ENCODE measurements around the gene HSPA1B.
A peak's percentile ranks its signal among the peaks of the same experiment; 100 is the strongest.
"Not testable (repeated sequence)": the region's sequence is repeated elsewhere in the genome, so short reads cannot be mapped to it uniquely, and the experiment has no call there.

HSPA1B gene

DNA sequence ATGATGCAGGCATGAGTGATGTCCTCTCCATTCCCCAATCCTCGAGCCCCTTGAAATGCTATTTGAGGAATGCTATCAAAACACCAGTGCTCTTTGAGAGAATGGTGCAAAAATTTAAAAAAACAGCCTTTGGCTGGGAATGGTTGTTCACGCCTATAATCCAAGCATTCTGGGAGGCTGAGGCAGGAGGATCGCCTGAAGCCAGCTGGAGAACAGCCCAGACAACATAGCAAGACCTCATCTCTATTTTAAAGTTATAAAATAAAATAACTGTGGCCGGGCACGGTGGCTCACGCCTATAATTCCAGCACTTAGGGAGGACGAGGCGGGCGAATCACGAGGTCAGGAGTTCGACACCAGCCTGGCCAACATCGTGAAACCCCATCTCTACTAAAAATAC lies 27.8 kb upstream of the HSPA1B start:
- no peak for DNase-seq

DNA sequence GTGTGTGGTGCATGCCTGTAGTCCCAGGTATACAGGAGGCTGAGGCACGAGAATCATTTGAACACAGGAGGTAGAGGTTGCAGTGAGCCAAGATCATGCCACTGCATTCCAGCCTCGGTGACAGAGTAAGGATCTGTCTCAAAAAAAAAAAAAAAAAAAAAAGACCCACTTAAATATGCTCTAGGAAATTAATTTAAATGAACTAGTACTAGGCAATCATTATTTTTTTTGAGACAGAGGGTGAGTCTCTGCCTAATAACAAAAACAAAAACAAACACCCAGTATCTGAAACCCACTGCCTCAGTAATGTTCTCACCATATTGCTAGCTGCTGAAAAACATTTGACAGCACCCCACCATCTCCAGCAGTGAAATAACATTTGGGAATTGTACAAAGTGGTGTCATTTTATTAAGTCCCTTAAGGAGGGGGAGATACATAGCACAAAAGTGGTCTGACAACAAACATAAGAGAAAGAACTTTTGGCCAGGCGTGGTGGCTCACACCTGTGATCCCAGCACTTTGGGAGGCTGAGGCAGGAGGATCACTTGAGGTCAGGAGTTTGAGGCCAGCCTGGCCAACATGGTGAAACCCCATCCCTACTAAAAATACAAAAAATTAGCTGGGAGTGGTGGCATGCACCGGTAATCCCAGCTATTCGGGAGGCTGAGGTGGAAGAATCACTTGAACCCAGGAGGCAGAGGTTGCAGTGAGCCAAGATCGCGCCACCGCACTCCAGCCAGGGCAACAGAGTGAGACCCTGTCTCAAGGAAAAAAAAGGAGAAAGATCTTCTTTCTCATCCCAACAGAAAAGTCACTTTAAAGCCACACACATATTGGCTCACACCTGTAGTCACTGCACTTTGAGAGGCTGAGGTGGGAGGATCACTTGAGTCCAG lies 26.3 kb upstream of the HSPA1B start:
- not testable (repeated sequence) for DNase-seq

DNA sequence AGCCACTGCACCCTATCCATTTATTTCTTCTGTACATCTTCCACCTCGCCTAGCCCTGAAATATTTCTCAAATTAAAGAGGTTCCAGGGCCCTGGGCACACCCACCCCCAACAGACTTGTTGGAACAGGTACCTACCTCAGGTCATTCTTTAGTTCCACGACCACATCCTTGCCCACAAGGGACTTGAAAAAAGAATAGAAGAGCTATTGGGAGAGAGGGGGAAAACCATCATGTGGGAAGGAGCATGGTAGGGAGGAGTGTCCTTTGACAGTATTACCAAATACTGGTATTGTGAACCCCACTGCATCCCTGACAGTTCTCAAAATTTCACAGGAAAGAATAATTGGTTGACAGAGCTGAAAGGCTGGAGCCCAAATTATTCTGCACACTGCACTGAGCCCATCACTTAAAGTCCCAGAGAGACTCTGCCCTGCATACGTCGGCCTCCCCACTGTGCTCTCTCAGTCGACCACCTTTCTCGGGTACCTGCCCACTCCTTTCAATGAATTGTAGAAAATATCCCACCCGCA lies 21.5 kb upstream of the HSPA1B start:
- no peak for DNase-seq

DNA sequence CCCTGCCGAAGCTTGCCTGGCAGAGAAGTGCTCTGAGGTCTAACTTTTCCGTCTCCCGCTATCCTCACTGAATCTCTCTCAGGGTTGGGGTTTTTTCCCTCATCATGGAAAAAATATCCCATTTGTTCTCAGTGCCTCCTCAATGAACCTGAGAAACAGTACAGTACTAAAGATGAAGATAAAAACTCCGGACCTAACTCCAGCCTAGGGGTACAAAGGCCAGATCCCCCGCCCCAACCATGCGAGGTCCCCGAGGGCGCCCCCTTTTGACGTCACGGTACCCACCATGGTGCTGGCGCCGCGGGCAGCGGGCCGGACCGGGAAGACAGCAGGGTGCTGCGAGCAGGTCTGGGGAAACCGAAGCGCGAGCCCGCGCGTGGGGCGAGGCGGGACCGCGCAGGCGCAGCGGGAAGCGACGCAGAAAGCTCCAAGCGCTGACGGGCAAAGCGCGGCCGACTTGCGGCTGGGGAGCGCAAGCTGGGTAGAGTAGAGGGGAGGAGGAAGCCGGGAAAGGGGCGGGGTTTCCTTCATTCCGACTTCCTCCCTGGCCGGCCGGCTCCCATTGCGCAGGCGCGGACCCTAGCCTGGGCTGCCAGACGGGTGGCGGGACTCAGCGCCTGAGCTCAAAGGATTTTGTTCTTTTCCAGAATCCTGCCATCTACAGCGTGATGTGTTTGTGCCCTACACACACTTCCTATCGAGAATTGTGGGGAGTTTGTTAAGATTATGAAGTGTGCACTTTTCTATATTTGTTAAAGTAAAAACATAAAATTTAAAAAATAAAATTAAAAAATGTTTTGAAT lies 20.9 kb upstream of the HSPA1B start, which contains the start of gene LSM2:
TSS of gene LSM2 (minus strand) at position 497 of the 803 bp plus-strand sequence. CDS start at position 288, 209 bp downstream.
- peak; percentile 96 for DNase-seq

DNA sequence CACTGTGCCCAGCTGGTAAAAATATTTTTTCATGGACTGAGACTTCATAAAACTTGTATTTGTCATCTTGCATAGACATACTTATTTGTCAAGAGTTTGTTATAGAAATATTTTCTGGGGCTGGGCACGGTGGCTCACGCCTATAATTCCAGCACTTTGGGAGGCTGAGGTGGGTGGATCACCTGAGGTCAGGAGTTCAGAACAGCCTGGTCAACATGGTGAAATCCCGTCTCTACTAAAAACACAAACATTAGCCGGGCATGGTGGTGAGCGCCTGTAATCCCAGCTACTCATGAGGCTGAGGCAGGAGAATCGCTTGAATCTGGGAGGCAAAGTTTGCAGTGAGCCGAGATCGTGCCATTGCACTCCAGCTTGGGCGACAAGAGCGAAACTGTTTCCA lies 18.9 kb upstream of the HSPA1B start:
- DNase-seq, result not testable (repeated sequence)

DNA sequence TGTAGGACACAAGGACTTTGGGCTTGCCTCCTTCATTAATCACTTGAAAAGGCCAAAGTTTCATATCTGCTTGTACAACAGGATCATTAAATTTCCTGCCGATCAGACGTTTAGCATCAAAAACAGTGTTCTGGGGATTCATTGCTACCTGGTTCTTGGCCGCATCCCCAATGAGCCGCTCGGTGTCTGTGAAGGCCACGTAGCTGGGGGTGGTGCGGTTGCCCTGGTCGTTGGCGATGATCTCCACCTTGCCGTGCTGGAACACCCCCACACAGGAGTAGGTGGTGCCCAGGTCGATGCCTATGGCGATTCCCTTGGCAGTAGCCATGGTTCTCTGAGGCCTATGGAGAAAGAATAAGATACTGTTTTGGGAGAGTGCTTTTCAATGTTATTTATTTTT lies 15.9 kb upstream of the HSPA1B start:
- DNase-seq, result no peak

DNA sequence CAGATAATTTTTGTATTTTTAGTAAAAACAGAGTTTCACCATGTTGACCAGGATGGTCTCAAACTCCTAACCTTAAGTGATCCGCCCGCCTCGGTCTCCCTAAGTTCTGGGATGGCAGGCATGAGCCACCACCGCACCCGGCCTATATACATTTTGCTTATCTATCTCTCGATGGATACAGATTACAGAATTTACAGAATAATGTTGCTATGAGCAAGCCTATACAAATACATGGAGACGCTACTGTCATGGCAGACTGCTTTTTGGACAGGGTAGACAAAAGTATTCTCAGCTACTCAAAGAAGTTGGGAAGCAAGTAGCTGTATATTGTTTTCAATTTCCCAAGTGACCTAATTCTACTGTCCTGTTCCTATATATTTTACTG lies 14.1 kb upstream of the HSPA1B start:
- DNase-seq, result no peak

DNA sequence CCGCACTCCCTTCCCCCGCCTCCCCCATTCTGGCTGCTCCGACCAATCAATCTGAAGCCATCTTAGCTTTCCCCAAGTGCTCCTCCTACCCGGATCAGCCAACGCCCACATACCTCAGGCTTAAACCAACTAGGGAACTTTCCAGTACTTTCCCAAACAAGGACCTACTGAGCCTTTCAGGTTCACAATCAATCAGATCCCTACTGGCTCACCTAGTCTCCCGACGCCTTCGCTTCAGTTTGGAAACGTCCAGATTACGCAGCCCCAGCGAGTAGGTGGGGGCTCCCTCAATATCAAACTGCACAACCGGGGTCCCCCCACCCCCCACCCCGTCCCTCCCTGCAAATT lies 12.9 kb upstream of the HSPA1B start:
- peak; percentile 98 for DNase-seq

DNA sequence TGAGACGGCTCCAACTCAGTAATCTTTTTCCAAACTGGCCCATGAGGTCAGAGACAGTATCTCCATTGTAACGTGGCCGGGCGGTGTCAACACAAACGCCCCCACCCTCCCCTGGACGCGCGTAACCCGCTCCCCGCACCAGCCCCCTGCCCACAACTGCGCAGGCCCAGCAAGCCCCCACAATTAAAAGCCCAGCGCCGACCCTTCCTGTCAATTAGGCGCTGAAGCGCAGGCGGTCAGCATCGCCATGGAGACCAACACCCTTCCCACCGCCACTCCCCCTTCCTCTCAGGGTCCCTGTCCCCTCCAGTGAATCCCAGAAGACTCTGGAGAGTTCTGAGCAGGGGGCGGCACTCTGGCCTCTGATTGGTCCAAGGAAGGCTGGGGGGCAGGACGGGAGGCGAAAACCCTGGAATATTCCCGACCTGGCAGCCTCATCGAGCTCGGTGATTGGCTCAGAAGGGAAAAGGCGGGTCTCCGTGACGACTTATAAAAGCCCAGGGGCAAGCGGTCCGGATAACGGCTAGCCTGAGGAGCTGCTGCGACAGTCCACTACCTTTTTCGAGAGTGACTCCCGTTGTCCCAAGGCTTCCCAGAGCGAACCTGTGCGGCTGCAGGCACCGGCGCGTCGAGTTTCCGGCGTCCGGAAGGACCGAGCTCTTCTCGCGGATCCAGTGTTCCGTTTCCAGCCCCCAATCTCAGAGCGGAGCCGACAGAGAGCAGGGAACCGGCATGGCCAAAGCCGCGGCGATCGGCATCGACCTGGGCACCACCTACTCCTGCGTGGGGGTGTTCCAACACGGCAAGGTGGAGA lies 12.3 kb upstream of the HSPA1B start, which contains the start of the genes HSPA1A and HSPA1L:
TSS of gene HSPA1A (plus strand) at position 519 of the 814 bp plus-strand sequence. CDS start at position 733, 214 bp downstream.
TSS of gene HSPA1L (minus strand) at position 259 of the 814 bp plus-strand sequence. CDS start 3,311 bp downstream, outside the sequence.
- DNase-seq, result peak; percentile 97

DNA sequence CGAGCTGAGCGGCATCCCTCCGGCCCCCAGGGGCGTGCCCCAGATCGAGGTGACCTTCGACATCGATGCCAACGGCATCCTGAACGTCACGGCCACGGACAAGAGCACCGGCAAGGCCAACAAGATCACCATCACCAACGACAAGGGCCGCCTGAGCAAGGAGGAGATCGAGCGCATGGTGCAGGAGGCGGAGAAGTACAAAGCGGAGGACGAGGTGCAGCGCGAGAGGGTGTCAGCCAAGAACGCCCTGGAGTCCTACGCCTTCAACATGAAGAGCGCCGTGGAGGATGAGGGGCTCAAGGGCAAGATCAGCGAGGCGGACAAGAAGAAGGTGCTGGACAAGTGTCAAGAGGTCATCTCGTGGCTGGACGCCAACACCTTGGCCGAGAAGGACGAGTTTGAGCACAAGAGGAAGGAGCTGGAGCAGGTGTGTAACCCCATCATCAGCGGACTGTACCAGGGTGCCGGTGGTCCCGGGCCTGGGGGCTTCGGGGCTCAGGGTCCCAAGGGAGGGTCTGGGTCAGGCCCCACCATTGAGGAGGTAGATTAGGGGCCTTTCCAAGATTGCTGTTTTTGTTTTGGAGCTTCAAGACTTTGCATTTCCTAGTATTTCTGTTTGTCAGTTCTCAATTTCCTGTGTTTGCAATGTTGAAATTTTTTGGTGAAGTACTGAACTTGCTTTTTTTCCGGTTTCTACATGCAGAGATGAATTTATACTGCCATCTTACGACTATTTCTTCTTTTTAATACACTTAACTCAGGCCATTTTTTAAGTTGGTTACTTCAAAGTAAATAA lies 10.2 kb upstream of the HSPA1B start:
- DNase-seq, result not testable (repeated sequence)

DNA sequence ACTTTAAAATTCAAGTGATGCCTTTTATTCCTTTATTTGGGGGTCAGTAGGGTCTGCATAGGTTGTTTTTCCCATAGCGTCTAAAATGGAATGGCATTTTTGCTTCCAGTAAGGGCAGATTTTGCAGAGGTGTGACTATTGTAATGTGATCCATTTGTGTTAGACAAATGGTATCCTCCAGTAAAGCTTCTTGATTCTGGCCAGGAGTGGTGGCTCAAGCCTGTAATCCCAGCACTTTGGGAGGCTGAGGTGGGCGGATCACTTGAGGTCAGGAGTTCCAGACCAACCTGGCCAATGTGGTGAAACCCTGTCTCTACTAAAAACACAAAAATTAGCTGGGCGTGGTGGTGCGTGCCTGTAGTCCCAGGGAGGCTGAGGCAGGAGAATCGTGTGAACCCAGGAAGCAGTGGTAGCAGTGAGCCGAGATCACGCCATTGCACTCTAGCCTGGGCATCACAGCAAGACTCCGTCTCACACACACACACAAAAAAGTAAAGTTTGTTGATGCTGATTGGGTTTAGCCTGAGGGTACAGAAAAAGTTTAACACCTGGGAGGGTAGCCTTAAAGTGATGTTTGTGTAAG lies 9.5 kb upstream of the HSPA1B start:
- DNase-seq, result not testable (repeated sequence)

DNA sequence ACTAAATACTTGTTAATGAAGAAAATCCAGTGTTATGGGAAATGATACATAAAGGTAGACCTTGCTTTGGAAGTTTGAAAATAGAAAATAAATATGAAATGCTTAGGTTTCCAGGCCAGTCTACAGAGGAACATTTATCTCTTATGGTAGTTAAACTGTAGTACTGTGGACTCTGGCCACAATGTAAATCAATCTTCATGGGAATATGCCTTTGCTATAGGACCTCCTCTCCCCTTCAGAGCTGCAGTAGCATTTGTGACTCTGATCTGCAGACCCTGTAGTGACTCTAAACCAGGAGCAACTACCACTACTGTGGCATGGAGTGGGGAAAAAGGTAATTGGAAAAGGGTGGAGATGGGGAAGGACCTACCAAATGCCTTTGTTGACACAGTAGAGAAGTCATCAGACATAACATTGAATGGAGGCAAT lies 7.7 kb upstream of the HSPA1B start:
- DNase-seq, result no peak

DNA sequence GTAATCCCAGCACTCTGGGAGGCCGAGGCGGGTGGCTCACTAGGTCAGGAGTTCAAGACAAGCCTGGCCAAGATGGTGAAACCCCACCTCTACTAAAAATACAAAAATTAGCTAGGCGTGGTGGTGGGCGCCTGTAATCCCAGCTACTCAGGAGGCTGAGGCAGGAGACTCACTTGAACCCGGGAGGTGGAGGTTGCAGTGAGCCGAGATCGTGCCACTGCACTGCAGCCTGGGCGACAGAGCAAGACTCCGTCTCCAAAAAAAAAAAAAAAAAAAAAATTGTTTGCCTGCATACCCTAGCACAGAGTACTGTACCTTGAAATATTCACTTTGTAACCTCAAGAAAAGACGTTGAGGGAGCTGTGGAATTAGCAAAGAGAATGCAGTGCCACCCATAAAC lies 7.1 kb upstream of the HSPA1B start:
- not testable (repeated sequence) for DNase-seq

DNA sequence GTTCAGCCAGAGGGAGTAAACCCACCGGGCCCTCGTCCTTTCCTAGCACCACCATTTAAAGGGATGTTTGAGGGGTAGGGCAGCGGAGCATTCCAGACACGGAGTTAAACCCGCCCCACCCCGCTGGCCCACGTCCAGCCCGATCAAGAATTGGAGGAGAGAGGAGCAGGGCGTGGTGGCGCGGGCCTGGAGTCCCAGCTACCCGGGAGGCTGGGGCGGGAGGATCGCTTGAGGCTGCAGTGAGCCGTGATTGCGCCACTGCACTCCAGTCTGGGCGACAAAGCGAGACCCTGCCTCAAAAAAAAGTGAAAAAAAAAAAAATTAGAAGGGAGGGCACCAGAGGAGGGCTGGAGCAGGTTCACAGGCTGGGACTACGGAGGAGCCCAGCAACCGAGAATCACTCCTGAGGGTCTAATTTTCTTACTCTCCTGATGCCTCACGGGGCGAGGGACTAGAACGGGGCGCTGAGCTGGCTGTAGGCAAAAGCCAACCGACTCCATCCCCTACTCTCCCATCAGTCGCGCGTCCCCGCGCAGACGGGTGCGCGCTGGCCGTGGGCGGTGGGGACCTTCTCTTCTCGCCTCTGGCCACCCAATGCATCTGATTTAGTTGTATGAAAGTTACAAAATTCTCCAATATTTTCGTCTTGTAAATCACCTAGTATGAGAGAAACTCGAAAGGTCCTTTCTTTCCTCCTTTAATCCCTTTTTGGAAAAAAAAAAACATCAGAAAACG lies 6.1 kb upstream of the HSPA1B start:
- peak; percentile 81 for DNase-seq

DNA sequence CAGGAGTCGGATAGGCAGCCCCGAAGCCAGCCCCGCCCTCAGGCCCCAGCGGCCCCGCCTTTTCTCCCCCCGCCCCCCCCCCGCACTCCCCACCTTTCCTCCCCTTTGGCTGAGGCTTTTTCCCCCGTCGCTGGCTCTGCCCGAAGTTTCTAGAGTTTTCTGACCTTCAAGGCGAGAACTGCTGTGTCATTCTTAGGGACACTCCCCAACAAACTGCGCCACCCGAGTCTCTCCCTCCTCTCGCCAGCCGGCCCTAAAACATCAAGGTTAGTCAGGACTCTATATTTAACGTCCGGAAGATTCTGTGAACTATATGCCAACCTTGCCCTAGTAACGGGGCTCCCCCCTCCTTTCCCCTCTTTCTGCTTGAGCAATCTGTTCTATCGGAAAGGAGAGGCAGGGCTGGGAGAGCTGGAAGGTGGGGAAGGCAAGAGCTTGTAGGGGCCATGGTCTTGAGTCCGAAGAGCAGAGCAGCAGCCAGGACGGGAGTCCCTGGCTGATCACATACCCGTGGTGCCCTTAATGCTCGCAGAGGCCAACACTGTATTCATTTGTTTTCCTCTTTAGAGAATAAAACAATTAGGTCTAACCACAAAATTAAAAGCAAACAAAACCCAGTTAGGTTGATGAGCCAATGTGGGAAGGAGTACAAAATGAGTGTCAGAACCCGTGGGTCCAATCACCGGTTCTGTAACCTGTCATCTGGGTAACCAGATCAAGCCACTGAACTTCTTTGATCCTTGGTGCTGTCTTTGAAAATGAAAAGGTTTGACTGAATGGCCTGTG lies 5.3 kb upstream of the HSPA1B start:
- no peak for DNase-seq

DNA sequence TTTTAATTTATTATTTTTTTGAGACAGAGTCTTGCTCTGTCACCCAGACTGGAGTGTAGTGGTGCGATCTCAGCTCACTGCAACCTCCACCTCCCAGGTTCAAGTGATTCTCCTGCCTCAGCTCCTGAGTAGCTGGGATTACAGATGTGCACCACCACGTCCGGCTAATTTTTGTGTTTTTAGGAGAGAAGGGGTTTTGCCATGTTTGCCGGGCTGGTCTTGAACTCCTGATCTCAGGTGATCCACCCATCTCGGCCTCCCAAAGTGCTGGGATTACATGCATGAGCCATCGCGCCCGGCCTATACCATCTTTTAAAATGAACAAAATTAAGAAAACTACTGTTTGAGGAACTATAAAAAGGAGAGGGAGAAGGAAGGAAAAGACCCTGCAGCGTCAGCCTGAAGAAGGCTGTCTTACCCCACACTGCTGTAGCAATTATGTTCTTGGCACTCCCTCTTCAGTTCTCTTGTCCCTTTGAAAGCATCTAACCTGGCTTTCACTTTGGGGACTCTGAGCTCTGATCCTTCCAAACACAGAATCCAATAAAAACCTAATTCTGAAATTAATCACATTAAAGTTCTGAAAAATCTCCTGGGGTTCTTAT lies 3.8 kb upstream of the HSPA1B start:
- DNase-seq, result not testable (repeated sequence)

DNA sequence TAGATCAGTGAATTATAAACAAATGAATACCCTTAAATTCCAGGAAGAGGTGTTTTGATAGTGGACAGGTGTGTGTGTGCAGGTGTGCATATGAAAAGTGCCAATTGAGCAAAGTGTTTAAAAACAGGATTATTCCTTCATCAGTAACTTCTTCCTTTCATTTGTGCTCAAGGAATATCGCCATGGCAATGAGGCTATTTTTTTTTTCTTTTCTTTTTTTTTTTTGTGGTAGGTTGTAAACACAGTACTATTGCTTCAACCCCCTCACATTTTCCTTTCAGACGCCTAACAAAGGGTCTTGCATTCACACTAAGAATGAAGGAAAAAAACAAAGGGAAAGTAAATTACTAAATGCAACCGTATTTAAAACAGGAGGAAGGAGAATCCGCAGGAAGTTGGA lies 2.0 kb upstream of the HSPA1B start:
- DNase-seq, result no peak

DNA sequence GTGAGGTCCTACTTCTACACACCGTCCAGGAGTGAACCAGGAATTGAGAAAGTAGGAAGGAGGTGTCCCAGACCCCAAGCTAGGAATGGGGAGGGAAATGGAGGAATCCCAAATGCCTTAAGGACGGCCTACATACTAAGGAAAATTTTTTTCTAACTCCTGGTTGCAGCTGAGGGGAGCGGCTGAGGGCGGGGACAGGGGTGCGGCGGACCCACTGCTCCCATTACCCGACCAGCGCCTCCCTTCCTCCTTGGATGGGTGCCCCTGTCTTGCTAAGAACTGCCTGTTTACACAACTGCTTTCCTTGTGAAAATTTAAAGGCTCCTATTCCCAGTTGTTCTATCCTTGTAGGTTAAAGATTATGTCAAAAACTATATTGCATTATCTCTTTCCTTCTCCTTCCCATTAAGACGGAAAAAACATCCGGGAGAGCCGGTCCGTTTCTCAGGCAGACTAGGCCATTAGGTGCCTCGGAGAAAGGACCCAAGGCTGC lies 699 bp upstream of the HSPA1B start:
- DNase-seq, result no peak

All from NCI-H748 treated with DMSO at 0.1 percent for 48 hours (cell line).